Vagina (tissue), 2 donors: ENCODE data around the gene MSL2.

Source experiments
- CTCF ChIP-seq, 3 experiments: fragments of 450-650 bp in 2 of 3; fragments of 200-600 bp in 1 of 3; sonication (generic) in 1 of 3; IDR thresholded peaks; one replicate each; pipeline ENCODE4 v1.5.1; 2017 to 2019; ENCODE audit warnings: antibody characterized with exemption in 3 of 3, mild to moderate bottlenecking in 2 of 3, moderate library complexity in 2 of 3
- POLR2A ChIP-seq, 2 donors: fragments of 450-650 bp; IDR thresholded peaks; one replicate each; pipeline ENCODE4 v1.6.1; 2017; ENCODE audit warnings: antibody characterized with exemption in 2 of 2, mild to moderate bottlenecking in 2 of 2, moderate library complexity in 2 of 2

GRCh38 chr3:136237103-136237502 is 41.0 kb upstream of the MSL2 start:
- no peak for TF ChIP-seq CTCF (IDR thresholded peaks at IDR 0.05)
- TF ChIP-seq POLR2A (IDR thresholded peaks at IDR 0.05): no peak
